HEK293T (cell line): ENCODE data around the gene VEPH1.

Experiments used
- ARNT ChIP-seq: fragments of 450-650 bp; IDR thresholded peaks from 2 replicates; pipeline ENCODE4 v1.6.1; 2017; ENCODE audit warnings: mild to moderate bottlenecking
- BHLHE40 ChIP-seq: fragments of 450-650 bp; IDR thresholded peaks from 2 replicates; pipeline ENCODE4 v1.6.1; 2016; ENCODE audit warnings: mild to moderate bottlenecking, moderate library complexity, borderline replicate concordance
- ELF4 ChIP-seq: fragments of 450-650 bp; IDR thresholded peaks from 2 replicates; pipeline ENCODE4 v1.6.1; 2017; ENCODE audit warnings: antibody characterized with exemption
- FOXA1 ChIP-seq: fragments of 450-650 bp; IDR thresholded peaks from 2 replicates; pipeline ENCODE4 v1.6.1; 2016; ENCODE audit warnings: mild to moderate bottlenecking
- FOXK2 ChIP-seq: fragments of 450-650 bp; IDR thresholded peaks from 2 replicates; pipeline ENCODE4 v1.6.1; 2016; ENCODE audit warnings: mild to moderate bottlenecking
- FOXM1 ChIP-seq: fragments of 450-650 bp; IDR thresholded peaks from 2 replicates; pipeline ENCODE4 v1.6.1; 2017; ENCODE audit warnings: mild to moderate bottlenecking, borderline replicate concordance
- HDGF ChIP-seq: fragments of 450-650 bp; IDR thresholded peaks from 2 replicates; pipeline ENCODE4 v1.6.1; 2017; ENCODE audit warnings: antibody characterized with exemption, borderline replicate concordance
- L3MBTL2 ChIP-seq: fragments of 450-650 bp; conservative IDR thresholded peaks from 2 replicates; pipeline ENCODE4 v1.6.1; 2016; ENCODE audit warnings: mild to moderate bottlenecking
- LEF1 ChIP-seq: fragments of 450-650 bp; IDR thresholded peaks from 2 replicates; pipeline ENCODE4 v1.6.1; 2017; ENCODE audit warnings: mild to moderate bottlenecking, borderline replicate concordance
- PKNOX1 ChIP-seq: fragments of 450-650 bp; IDR thresholded peaks from 2 replicates; pipeline ENCODE4 v1.6.1; 2016
- SP1 ChIP-seq: fragments of 450-650 bp; IDR thresholded peaks from 2 replicates; pipeline ENCODE4 v1.6.1; 2017
- SUZ12 ChIP-seq: fragments of 450-650 bp; IDR thresholded peaks from 2 replicates; pipeline ENCODE4 v1.6.1; 2016; ENCODE audit warnings: mild to moderate bottlenecking
- TARDBP ChIP-seq: fragments of 450-650 bp; IDR thresholded peaks from 2 replicates; pipeline ENCODE4 v1.6.1; 2016

DNA sequence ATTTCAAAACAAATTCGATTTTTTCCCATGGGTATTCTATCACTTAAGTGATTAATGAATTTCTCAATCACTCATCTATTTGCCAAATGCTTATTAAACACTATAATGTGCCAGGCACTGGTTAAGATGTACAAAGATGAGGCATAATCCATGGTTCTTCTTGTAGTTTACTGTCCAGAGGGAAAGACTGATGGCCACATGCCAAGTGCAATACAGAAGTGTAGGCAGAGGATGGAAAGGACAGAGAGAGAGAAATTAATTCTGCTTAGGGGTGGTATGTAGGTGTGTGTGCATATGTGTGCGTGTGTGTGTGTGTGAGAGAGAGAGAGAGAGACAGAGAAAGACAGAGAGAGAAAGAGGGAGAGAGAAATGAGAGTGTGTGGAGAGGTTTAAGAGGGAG, 222.4 kb downstream of the VEPH1 start:
- TF ChIP-seq FOXM1 (no peak), FOXK2 (no peak), FOXA1 (no peak), L3MBTL2 (no peak), SP1 (no peak), SUZ12 (no peak), BHLHE40 (no peak), TARDBP (no peak), HDGF (no peak), ARNT (no peak), ELF4 (no peak), LEF1 (no peak), PKNOX1 (no peak)
